CD4-positive, alpha-beta T cell treated with Interleukin-4 for 1 hour (primary cell): ENCODE results near the gene CCNJL.

ENCODE experiments used
- DNase-seq, 2 donors: peaks; one replicate each; pipeline ENCODE4 v3.0.0-alpha.2; 2020 to 2022

The CCNJL gene

DNA sequence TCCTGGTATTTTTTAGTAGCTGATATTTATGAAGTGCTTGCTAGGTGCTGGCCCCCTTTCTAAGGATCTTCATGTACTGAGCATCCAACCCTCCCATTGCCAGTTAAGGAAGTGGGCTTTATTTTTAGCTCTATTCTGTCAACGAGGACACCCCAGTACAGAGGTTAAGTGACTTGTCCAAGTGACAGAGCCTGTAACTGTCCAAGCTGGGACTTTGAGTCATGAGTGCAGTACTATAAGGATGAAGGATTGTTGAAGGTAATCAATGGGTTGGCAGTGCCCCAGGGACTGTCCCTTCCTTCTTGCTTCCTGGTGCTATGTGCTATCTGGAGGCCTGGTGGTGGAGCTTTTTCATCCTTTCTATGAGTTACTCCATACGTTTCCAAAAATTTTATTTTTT is 101.0 kb downstream of the CCNJL start:
- DNase-seq, result no peak

DNA sequence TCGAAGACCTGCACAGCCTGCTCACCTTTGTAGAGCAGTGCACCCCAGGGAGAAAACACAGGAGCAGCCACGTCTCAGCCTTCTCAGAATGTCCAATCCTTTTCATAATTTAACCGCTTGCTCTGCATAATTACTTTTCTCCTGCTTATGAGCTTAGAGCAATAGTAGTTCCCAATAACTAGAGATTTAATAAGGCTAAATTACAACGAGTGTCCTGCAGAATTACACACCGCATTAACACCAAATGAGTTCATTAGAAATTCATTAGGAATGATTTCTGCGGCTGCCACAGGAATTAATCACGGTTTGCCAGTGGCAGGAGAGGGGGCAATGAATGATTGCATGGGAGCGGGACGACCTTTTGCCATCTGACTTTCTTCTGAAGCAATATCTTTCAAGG is 101.8 kb downstream of the CCNJL start:
- no peak for DNase-seq

DNA sequence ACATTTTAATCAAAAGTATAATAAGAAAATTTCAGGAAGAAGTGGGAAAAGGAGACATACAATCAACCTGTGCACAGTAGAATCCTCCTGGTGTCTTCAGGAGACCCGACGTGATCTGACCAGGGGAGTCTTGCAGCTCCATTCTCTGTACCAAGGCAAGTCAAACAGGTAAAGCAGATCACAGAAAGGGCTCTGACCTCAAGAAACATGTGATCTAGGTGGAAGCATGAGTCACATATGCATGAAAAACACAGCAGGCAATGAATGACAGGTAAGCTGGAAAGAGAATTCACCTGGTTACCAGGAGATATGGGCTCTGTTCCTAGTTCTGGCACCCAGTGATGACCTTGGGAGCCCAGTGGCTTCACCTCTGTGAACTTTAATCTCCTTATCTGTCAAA is 102.4 kb downstream of the CCNJL start:
- no peak for DNase-seq

DNA sequence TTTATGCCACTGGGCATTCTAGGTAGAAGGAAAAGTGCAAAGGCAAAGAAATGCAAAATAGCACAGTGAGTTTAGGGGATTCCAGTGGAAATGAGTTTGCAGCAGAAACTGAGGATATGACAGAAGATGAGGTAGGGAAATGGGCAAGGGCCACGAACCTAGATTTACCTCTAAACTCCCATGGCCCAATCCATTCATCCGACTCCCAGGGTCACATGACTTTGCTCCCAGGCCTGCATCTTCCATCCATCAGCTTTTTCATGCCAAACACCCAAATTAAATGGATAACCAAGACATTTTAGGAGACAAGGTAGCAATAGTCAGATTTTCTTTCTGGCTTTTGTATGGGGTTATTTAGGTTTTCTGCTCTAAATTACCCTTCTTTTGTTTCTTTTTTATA is 105.3 kb downstream of the CCNJL start:
- no peak for DNase-seq
